Esophagus squamous epithelium (tissue), 4 donors: ENCODE results near the gene MNX1.

Experiments used
- POLR2A ChIP-seq, 4 donors: fragments of 450-650 bp; IDR thresholded peaks; one replicate each; pipeline ENCODE4 v1.6.1; 2017; ENCODE audit warnings: antibody characterized with exemption in 4 of 4, mild to moderate bottlenecking in 4 of 4, moderate library complexity in 3 of 4
- TF ChIP-seq, protein P1 (sequence below), 6 experiments: fragments of 450-650 bp in 4 of 6; fragments of 200-600 bp in 2 of 6; sonication (generic) in 2 of 6; IDR thresholded peaks; one replicate each; pipeline ENCODE4 v1.5.1; 2016 to 2019; ENCODE audit warnings: antibody characterized with exemption in 6 of 6, mild to moderate bottlenecking in 4 of 6, moderate library complexity in 4 of 6

DNA sequence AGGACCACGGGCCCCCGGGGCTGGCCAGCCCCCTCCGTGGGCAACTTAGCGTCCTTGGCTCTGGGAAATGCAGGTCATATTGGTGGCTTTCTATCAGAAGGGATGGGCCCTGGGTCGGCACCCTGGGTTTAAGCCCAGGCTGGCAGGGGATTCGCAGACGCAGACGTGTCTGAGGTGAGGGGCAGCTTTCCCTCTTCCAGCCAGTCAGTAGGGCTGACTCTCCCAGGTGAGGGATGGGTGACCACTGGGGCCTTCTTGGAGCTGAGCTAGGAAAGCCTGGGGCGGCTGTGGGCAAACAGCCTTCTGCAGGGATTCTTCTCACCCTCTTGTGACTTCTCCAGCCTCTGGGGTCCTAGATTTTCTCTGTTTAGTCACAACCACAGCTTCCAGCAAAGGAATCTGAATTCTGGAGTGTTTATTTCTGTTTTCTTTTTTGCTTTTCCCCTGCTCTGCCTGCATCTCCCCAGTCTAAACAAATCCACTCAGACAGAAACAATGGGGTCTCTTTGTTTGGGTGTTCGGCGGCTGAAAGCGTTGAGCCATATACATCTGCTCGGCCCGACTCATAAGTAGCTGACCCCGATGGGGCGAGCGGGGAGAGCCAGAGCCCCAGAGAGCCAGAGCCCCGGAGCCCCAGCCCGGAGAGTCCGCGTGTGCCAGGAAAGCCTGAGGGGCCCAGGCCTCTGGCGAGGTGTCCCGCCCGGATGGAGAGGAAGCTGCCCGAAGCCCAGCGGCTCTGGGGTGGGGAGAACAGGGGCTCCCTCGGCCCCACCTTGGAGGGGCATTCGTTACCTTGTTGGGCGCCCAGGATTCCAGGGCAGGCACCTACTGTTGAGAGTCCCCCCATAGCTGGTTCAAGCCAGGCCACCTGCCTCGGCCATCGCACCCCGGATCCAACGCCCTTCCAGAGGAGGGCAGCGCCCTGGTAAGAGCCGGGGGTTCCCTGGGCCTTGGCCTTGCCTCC lies 2.0 kb downstream of the MNX1 start:
- TF ChIP-seq, protein P1, sequence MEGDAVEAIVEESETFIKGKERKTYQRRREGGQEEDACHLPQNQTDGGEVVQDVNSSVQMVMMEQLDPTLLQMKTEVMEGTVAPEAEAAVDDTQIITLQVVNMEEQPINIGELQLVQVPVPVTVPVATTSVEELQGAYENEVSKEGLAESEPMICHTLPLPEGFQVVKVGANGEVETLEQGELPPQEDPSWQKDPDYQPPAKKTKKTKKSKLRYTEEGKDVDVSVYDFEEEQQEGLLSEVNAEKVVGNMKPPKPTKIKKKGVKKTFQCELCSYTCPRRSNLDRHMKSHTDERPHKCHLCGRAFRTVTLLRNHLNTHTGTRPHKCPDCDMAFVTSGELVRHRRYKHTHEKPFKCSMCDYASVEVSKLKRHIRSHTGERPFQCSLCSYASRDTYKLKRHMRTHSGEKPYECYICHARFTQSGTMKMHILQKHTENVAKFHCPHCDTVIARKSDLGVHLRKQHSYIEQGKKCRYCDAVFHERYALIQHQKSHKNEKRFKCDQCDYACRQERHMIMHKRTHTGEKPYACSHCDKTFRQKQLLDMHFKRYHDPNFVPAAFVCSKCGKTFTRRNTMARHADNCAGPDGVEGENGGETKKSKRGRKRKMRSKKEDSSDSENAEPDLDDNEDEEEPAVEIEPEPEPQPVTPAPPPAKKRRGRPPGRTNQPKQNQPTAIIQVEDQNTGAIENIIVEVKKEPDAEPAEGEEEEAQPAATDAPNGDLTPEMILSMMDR (IDR thresholded peaks at IDR 0.05), result no peak
- no peak for TF ChIP-seq POLR2A (IDR thresholded peaks at IDR 0.05)
